Measurements from ENCODE around the gene CFAP65. TPM values are rescaled to one million over a fixed set of nuclear protein-coding genes. Genes with fewer than 3 reads are reported as not detected.

CFAP65 gene
- total and polyA plus RNA-seq, 7 donors = under 0.01 to 0.10 (median under 0.01) TPM; not detected in 4

DNA sequence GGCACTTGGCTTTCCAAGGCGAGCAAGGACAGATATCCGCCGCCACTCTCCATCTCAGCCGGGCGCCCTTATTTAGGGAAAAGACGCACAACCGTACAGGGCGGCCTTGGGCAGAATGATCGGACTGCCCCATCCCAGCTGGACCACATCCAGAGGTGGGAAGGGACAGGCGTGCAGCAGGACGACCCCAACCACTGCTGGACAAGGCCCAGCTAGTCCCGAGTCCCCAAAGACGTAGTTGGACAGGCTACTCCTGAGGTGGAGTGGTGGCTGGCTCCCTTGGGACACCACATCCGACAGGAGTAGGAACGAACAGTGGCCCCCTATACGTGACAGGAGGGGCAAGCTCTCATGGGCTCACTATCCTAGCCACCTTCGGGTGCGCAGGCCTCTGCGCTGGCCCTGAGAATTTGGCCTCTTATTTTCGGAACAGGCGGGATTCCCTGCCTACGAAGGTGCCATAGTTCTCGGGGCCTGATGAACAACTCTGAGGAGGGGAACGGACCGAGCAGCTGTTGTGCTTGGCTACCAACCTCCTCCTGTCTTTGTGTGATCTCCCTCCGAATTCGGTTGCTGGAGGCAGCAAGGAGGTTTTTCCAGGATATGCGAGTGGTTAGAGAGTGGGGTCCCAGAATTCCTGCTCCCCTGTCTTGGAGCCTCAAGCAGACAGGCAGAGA is 58.6 kb downstream of the CFAP65 start:
- intact Hi-C loops (cut with DNase I) = no loop called here
- no peak for TF ChIP-seq POLR2A (IDR thresholded peaks at IDR 0.05)
- no peak for TF ChIP-seq POLR2AphosphoS5 (IDR thresholded peaks at IDR 0.05)
- TF ChIP-seq, protein P1, sequence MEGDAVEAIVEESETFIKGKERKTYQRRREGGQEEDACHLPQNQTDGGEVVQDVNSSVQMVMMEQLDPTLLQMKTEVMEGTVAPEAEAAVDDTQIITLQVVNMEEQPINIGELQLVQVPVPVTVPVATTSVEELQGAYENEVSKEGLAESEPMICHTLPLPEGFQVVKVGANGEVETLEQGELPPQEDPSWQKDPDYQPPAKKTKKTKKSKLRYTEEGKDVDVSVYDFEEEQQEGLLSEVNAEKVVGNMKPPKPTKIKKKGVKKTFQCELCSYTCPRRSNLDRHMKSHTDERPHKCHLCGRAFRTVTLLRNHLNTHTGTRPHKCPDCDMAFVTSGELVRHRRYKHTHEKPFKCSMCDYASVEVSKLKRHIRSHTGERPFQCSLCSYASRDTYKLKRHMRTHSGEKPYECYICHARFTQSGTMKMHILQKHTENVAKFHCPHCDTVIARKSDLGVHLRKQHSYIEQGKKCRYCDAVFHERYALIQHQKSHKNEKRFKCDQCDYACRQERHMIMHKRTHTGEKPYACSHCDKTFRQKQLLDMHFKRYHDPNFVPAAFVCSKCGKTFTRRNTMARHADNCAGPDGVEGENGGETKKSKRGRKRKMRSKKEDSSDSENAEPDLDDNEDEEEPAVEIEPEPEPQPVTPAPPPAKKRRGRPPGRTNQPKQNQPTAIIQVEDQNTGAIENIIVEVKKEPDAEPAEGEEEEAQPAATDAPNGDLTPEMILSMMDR (IDR thresholded peaks at IDR 0.05) = no peak
- no peak for TF ChIP-seq EP300 (IDR thresholded peaks at IDR 0.05)
- 10% methylated on average over 28 of the region's 28 CpGs for WGBS, 2 donors
- Histone ChIP-seq H3K27me3 (peaks cover 70 to 100% (median 97%) of the 10 kb centered on the region in 3 donors), H3K4me3 (no peak overlapping the region), H3K4me1 (peaks cover 0 to 52% (median 47%) of the 10 kb centered on the region in 4 donors), H3K27ac (no peak overlapping the region), H3K36me3 (no peaks in the 10 kb centered on the region), H3K9me3 (no peaks in the 10 kb centered on the region)
- DNase-seq = no peak

DNA sequence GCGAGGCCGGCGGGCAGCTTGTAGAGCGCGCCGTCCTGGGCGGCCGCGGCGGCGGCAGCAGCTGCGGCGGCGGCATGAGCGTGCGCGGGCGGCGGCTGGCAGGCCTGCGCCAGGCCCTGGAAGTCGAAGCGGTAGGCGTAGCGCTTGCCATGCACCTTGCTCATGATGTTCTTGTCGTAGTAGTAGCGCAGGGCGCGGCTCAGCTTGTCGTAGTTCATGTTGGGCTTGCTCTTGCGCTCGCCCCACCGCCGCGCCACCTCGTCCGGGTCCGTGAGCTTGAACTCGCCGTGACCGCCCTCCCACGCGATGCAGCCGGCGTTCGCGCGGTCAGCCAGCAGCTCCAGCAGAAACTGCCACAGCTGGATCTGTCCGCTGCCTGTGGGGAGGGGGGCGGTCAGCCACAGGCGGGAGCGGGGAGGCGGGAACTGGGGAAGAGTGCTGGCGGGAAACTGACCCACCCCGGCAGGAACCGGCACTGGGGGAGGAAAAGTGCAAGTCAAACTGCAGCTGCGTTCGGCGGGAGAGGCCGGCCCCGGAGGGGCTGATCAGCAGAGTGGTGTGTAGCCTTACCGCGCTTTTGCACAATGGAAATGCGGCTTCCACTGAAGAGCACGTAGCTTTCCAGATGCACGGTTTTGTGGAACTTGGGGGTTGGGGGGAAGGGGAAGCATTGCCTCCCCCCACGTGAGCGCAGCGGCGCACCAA is 59.3 kb downstream of the CFAP65 start:
- intact Hi-C loops (cut with DNase I) = no loop called here
- TF ChIP-seq POLR2AphosphoS5 (IDR thresholded peaks at IDR 0.05) (no peak), POLR2A (IDR thresholded peaks at IDR 0.05) (no peak), EP300 (IDR thresholded peaks at IDR 0.05) (no peak)
- TF ChIP-seq, protein P1 (IDR thresholded peaks at IDR 0.05) = no peak
- Histone ChIP-seq H3K27ac (no peak overlapping the region), H3K36me3 (no peaks in the 10 kb centered on the region), H3K4me3 (peak overlapping the region in 3 of 4 donors; percentile 21 to 37 (median 35)), H3K27me3 (peaks cover 67 to 100% (median 90%) of the 10 kb centered on the region in 3 donors), H3K4me1 (peaks cover 0 to 52% (median 47%) of the 10 kb centered on the region in 4 donors), H3K9me3 (no peaks in the 10 kb centered on the region)
- 1% methylated on average over 69 of the region's 69 CpGs for WGBS, 2 donors
- peak; percentile 63 for DNase-seq

DNA sequence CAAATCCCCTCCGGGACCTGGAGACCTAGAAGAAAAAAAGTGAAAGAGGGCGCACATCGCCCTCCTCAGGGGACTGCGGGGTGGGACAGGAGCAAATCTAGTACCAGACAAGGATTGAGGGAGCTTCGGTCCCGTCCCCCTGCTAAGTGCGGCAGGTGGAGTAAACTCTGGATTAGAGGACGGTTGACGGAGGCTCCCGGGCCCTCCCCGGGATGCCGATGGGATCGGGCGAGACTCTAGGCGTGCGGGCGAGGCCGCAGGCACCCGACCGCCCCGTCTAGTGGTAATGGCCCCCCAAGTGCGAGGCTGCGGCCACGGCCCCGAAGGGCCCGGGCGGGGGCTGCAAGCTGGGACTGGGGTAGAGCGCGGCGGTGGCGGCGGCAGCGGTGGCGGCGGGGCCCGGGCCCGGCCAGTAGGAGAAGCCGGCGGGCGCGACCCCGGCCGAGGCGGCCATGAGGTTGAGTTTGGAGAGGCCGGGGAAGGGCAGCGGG is 59.9 kb downstream of the CFAP65 start:
- H3K9me3 ChIP-seq = no peaks in the 10 kb centered on the region
- H3K27ac ChIP-seq = no peak overlapping the region
- WGBS, 2 donors = 1 to 2% methylated on average over 46 of the region's 46 CpGs
- H3K27me3 ChIP-seq = peaks cover 64 to 100% (median 85%) of the 10 kb centered on the region in 3 donors
- no peak for TF ChIP-seq POLR2A (IDR thresholded peaks at IDR 0.05)
- no peak for TF ChIP-seq POLR2AphosphoS5 (IDR thresholded peaks at IDR 0.05)
- no peak for TF ChIP-seq EP300 (IDR thresholded peaks at IDR 0.05)
- TF ChIP-seq, protein P1 (IDR thresholded peaks at IDR 0.05) = no peak
- intact Hi-C loops (cut with DNase I) = no loop called here
- H3K4me3 ChIP-seq = peak overlapping the region in 3 of 4 donors; percentile 21 to 37 (median 35)
- no peaks in the 10 kb centered on the region for H3K36me3 ChIP-seq
- peaks cover 0 to 52% (median 47%) of the 10 kb centered on the region in 4 donors for H3K4me1 ChIP-seq
- DNase-seq = peak; percentile 54

DNA sequence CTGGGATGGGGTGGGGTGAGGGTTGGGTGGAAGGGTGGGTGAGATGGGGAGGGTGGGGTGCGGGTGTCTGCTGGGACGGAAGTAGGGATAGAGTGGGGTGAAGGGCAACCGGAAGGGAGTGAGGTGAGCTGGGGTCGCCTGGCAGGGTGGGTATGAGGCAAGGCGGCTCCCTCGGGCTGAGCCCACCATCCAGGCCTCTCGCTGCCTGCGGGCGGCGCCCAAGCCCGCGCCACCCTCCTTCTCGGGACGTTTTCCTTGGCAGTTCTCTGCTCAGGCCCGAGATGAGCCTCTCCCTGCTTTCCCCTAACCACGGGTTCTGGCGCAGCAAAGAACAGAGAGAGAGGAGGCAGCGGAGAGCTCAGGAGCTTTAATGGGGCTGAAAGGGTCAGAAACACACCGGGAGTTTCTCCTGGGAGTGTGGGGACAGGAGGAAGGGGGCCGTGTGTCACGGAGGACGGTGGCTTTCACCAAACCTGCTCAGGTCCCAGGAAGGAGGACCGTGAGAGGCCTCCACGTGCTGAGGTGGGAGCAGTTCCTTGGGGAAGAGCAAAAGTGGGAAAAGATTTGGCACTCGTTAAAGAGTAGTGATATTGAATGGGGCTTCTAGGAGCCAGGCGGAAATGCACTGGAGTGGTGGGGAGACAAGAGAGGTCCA is 60.5 kb downstream of the CFAP65 start:
- H3K4me1 ChIP-seq = peaks cover 0 to 52% (median 47%) of the 10 kb centered on the region in 4 donors
- no peaks in the 10 kb centered on the region for H3K9me3 ChIP-seq
- 4% methylated on average over 26 of the region's 26 CpGs for WGBS, 2 donors
- intact Hi-C loops (cut with DNase I) = no loop called here
- no peak overlapping the region for H3K27ac ChIP-seq
- peak; percentile 54 for DNase-seq
- peaks cover 58 to 100% (median 85%) of the 10 kb centered on the region in 3 donors for H3K27me3 ChIP-seq
- peak overlapping the region in 1 of 4 donors; percentile 37 for H3K4me3 ChIP-seq
- TF ChIP-seq POLR2A (IDR thresholded peaks at IDR 0.05) (no peak), EP300 (IDR thresholded peaks at IDR 0.05) (no peak), POLR2AphosphoS5 (IDR thresholded peaks at IDR 0.05) (no peak)
- TF ChIP-seq, protein P1 (IDR thresholded peaks at IDR 0.05) = no peak
- H3K36me3 ChIP-seq = no peaks in the 10 kb centered on the region
